8988T (cell line): ENCODE data around the gene CPM.
A peak's percentile ranks its signal among the peaks of the same experiment; 100 is the strongest.
"Not testable (repeated sequence)": the region's sequence is repeated elsewhere in the genome, so short reads cannot be mapped to it uniquely, and the experiment has no call there.

Experiments
- DNase-seq: peaks from one replicate; pipeline ENCODE4 v3.0.0; 2011

CPM gene

GRCh38 chr12:68873316-68873715 is 59.7 kb downstream of the CPM start:
- no peak for DNase-seq

GRCh38 chr12:68871921-68872320 is 61.0 kb downstream of the CPM start:
- DNase-seq: peak; percentile 23

- no peak for DNase-seq
Measured at GRCh38 chr12:68871396-68871795, 61.6 kb downstream of the CPM start.

- no peak for DNase-seq
Measured at GRCh38 chr12:68870443-68870842, 62.5 kb downstream of the CPM start.

- DNase-seq: no peak
Measured at GRCh38 chr12:68870011-68870410, 63.0 kb downstream of the CPM start.

GRCh38 chr12:68868043-68868790 is 64.8 kb downstream of the CPM start:
- no peak for DNase-seq

GRCh38 chr12:68867606-68868005 is 65.4 kb downstream of the CPM start:
- no peak for DNase-seq

GRCh38 chr12:68866950-68867349 is 66.0 kb downstream of the CPM start:
- DNase-seq: no peak

- no peak for DNase-seq
Measured at GRCh38 chr12:68865399-68866164, 67.4 kb downstream of the CPM start.

GRCh38 chr12:68864604-68865003 is 68.4 kb downstream of the CPM start:
- no peak for DNase-seq

- not testable (repeated sequence) for DNase-seq
Measured at GRCh38 chr12:68863886-68864454, 69.0 kb downstream of the CPM start.

GRCh38 chr12:68863109-68863770 is 69.7 kb downstream of the CPM start:
- DNase-seq: no peak

- DNase-seq: no peak
Measured at GRCh38 chr12:68861890-68862289, 71.1 kb downstream of the CPM start.

GRCh38 chr12:68856510-68856909 is 76.5 kb downstream of the CPM start:
- DNase-seq: no peak

GRCh38 chr12:68855771-68856170 is 77.2 kb downstream of the CPM start:
- DNase-seq: no peak

- DNase-seq: no peak
Measured at GRCh38 chr12:68855111-68855510, 77.9 kb downstream of the CPM start.

- no peak for DNase-seq
Measured at GRCh38 chr12:68854554-68854953, 78.4 kb downstream of the CPM start.

- DNase-seq: no peak
Measured at GRCh38 chr12:68854078-68854468, 78.9 kb downstream of the CPM start.

- no peak for DNase-seq
Measured at GRCh38 chr12:68853396-68854077, 79.4 kb downstream of the CPM start.

- DNase-seq: no peak
Measured at GRCh38 chr12:68851592-68852306, 81.2 kb downstream of the CPM start.

GRCh38 chr12:68850390-68850789 is 82.6 kb downstream of the CPM start:
- DNase-seq: no peak

- DNase-seq: no peak
Measured at GRCh38 chr12:68846811-68847210, 86.2 kb downstream of the CPM start.
